K562 (cell line): ENCODE data around the gene ARL14.

Source experiments
- SMC3 ChIP-seq: conservative IDR thresholded peaks from 2 replicates; pipeline ENCODE4 v1.6.1; 2011; ENCODE audit warnings: low read depth, low read length, improper control_type of control experiment; ENCODE audit not compliant: insufficient read depth
- TF ChIP-seq, protein P1 (sequence below): fragments of 450-650 bp; formaldehyde crosslinking; IDR thresholded peaks from 2 replicates; pipeline ENCODE4 v1.4.0; 2020; ENCODE audit warnings: mild to moderate bottlenecking, mixed read lengths

- TF ChIP-seq SMC3 = no peak
- TF ChIP-seq, protein P1, sequence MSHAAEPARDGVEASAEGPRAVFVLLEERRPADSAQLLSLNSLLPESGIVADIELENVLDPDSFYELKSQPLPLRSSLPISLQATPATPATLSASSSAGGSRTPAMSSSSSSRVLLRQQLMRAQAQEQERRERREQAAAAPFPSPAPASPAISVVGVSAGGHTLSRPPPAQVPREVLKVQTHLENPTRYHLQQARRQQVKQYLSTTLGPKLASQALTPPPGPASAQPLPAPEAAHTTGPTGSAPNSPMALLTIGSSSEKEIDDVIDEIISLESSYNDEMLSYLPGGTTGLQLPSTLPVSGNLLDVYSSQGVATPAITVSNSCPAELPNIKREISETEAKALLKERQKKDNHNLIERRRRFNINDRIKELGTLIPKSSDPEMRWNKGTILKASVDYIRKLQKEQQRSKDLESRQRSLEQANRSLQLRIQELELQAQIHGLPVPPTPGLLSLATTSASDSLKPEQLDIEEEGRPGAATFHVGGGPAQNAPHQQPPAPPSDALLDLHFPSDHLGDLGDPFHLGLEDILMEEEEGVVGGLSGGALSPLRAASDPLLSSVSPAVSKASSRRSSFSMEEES = no peak
Observed at GRCh38 chr3:160695915-160696327, 19.0 kb downstream of the ARL14 start.
